ENCODE results near the gene RNF40.

GRCh38 chr16:30747799-30748633 is 14.1 kb upstream of the RNF40 start, which contains the start of gene PHKG2:
- TF ChIP-seq CTCF (IDR thresholded peaks at IDR 0.05; ENCODE audit: poor library complexity) (no peak), EZH2phosphoT487 (IDR thresholded peaks at IDR 0.05; ENCODE audit: low read depth, severe bottlenecking, unreplicated experiment) (no peak)
